Body of pancreas (tissue), 4 donors: ENCODE results near the gene GATA3.

Experiments
- POLR2A ChIP-seq, 3 donors: fragments of 450-650 bp; IDR thresholded peaks; one replicate each; pipeline ENCODE4 v1.6.1; 2016; ENCODE audit warnings: antibody characterized with exemption in 3 of 3, mild to moderate bottlenecking in 2 of 3
- TF ChIP-seq, protein P1 (sequence below), 7 experiments: fragments of 450-650 bp in 4 of 7; fragments of 200-600 bp in 3 of 7; sonication (generic) in 3 of 7; IDR thresholded peaks; one replicate each; pipeline ENCODE4 v1.5.1; 2016 to 2019; ENCODE audit warnings: antibody characterized with exemption in 7 of 7

DNA sequence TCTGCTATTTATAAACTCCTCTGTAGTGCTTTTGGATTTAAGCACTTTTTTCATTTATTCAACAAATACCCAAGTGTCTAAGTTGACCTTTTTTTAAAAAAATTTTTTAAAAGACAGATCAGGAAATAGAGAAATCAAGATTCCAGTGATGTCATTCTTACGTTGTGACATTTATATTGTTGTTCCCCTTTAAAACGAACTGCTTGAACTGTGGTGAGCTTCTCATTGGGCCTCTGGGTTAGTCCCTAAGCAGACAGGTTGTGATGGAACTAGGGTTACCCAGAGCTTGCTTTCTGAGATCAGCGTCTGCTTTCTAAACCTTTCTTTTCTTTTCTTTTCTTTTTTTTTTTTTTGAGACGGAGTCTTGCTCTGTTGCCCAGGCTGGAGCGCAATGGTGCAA, 22.4 kb downstream of the GATA3 start:
- no peak for TF ChIP-seq POLR2A (IDR thresholded peaks at IDR 0.05)
- TF ChIP-seq, protein P1, sequence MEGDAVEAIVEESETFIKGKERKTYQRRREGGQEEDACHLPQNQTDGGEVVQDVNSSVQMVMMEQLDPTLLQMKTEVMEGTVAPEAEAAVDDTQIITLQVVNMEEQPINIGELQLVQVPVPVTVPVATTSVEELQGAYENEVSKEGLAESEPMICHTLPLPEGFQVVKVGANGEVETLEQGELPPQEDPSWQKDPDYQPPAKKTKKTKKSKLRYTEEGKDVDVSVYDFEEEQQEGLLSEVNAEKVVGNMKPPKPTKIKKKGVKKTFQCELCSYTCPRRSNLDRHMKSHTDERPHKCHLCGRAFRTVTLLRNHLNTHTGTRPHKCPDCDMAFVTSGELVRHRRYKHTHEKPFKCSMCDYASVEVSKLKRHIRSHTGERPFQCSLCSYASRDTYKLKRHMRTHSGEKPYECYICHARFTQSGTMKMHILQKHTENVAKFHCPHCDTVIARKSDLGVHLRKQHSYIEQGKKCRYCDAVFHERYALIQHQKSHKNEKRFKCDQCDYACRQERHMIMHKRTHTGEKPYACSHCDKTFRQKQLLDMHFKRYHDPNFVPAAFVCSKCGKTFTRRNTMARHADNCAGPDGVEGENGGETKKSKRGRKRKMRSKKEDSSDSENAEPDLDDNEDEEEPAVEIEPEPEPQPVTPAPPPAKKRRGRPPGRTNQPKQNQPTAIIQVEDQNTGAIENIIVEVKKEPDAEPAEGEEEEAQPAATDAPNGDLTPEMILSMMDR (IDR thresholded peaks at IDR 0.05): no peak
